SJSA1 (cell line): ENCODE data around the gene RAPGEF3. TPM values are rescaled to one million over a fixed set of nuclear protein-coding genes. Genes with fewer than 3 reads are reported as not detected.

ENCODE experiments used
- DNase-seq, 2 experiments: peaks; one replicate each; pipeline ENCODE4 v3.0.0-alpha.2; 2015 to 2020; ENCODE audit warnings: low spot score in 2 of 2, low read depth in 1 of 2
- H3K27ac ChIP-seq: fragments of 250-450 bp; sonication (Bioruptor Pico); 2 replicates; pipeline ENCODE4 v1.5.1; 2020; ENCODE audit warnings: mild to moderate bottlenecking, moderate library complexity
- H3K27me3 ChIP-seq: fragments of 250-450 bp; sonication (Bioruptor Pico); replicated peaks from 2 replicates; pipeline ENCODE4 v1.5.1; 2020; ENCODE audit warnings: mild to moderate bottlenecking, moderate library complexity
- H3K36me3 ChIP-seq: fragments of 250-450 bp; sonication (Bioruptor Pico); 2 replicates; pipeline ENCODE4 v1.5.1; 2020; ENCODE audit warnings: mild to moderate bottlenecking
- H3K4me1 ChIP-seq: fragments of 250-450 bp; sonication (Bioruptor Pico); replicated peaks from 2 replicates; pipeline ENCODE4 v1.6.1; 2021; ENCODE audit warnings: mild to moderate bottlenecking
- H3K4me3 ChIP-seq: fragments of 250-450 bp; sonication (Bioruptor Pico); 2 replicates; pipeline ENCODE4 v1.5.1; 2020; ENCODE audit warnings: mild to moderate bottlenecking
- H3K9me3 ChIP-seq: fragments of 250-450 bp; sonication (Bioruptor Pico); replicated peaks from 2 replicates; pipeline ENCODE4 v1.5.1; 2020; ENCODE audit warnings: mild to moderate bottlenecking
- total RNA-seq: library from RNA; depleted of rRNA; stranded (reverse); fragments of >200 nt; shearing (Covaris generic); gene quantifications from 2 replicates; pipeline ENCODE4 v1.2.3, GENCODE V29; 2014

The RAPGEF3 gene
- total RNA-seq, 1 experiment from 2014 or later, result 1.1 TPM

GRCh38 chr12:47776471-47777143, 17.9 kb upstream of the RAPGEF3 start:
- no peak for DNase-seq
- H3K27me3 ChIP-seq, result no peaks in the 10 kb centered on the region
- H3K9me3 ChIP-seq, result no peaks in the 10 kb centered on the region
- H3K27ac ChIP-seq, result no peak overlapping the region; the same call in 1 of the 2 replicates
- no peak overlapping the region for H3K4me3 ChIP-seq
- H3K4me1 ChIP-seq, result peaks cover 15% of the 10 kb centered on the region
- peaks cover 6% of the 10 kb centered on the region for H3K36me3 ChIP-seq

GRCh38 chr12:47775100-47775911, 16.6 kb upstream of the RAPGEF3 start:
- no peak overlapping the region for H3K4me3 ChIP-seq
- no peaks in the 10 kb centered on the region for H3K36me3 ChIP-seq
- H3K27me3 ChIP-seq, result no peaks in the 10 kb centered on the region
- no peak overlapping the region for H3K27ac ChIP-seq
- no peak for DNase-seq
- peaks cover 15% of the 10 kb centered on the region for H3K4me1 ChIP-seq
- no peaks in the 10 kb centered on the region for H3K9me3 ChIP-seq

- Histone ChIP-seq H3K4me3 (no peak overlapping the region), H3K4me1 (peaks cover 15% of the 10 kb centered on the region), H3K9me3 (no peaks in the 10 kb centered on the region), H3K36me3 (no peaks in the 10 kb centered on the region), H3K27ac (no peak overlapping the region), H3K27me3 (no peaks in the 10 kb centered on the region)
- DNase-seq, result no peak
Measured at GRCh38 chr12:47774663-47775062, 16.0 kb upstream of the RAPGEF3 start.

DNA sequence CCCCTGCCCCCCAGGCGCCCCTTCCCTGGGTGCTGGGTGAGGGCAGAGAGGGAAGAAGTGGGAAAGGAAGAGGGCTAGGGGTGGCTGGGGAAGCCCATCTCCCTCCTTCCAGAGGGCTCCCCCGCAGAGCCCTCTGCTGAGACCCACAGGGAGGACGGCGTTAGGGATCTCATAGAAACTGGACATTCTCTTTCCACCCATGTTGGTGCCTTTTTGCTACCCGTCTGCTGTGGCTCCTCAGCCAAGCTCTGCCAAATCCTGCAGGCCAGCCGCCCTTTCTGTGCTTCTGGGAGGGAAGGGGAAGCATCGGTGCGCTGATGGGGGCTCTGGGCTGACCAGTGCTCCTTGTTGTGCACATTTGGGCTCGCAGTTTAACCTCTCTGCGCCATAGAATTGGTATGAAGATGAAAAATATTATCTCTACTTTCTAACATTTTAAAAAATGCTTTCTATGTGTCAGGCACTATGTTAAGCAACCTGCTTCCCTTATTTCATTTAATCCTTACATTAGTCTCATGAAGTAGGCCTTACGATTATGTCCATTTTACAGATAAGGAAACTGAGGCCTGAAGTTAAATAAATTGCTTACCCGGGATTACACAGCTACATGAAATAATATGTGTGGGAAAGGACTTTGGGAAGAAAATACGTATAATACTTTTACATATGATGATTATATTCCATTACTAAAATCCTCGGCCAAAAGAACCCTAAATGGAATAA, 15.3 kb upstream of the RAPGEF3 start:
- DNase-seq, result no peak
- Histone ChIP-seq H3K36me3 (no peaks in the 10 kb centered on the region), H3K4me1 (peaks cover 17% of the 10 kb centered on the region), H3K27ac (no peak overlapping the region), H3K27me3 (no peaks in the 10 kb centered on the region), H3K9me3 (no peaks in the 10 kb centered on the region), H3K4me3 (peak overlapping the region; percentile 65)

DNA sequence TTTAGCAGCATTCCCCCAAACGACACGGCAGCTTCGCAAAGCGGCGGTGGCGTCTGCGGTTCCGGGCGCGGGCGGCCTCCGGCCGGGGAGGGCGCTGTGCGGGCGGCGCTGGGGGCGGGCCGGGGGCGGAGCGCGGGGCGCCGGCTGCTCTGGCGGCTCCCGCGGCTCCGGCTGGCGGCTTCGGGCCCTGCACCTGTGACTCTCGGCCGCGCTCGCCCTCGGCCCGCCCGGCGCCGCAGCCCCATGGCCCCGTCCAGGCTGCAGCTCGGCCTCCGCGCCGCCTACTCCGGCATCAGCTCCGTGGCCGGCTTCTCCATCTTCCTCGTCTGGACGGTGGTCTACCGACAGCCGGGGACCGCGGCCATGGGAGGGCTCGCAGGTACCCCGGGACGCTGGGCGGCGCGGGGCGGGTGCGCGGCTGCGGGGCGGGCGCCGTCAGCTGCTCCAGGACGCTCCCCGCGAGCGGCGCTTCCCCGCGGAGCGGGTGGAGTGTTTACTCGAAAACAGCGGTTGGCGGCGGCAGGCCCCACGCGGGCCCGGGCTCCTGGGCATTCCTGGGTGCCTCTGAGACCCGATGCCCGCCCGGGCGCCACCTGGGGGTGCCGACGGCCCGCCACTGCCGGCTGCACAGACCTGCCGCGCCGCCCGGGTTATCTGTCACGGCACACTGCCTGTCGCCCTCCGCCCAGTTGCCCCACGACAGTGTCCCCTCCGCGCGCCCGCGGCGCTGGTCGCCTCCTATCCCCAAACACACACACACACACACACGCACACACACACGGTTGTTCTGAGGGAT, 14.6 kb upstream of the RAPGEF3 start, which contains the start of gene SLC48A1:
SLC48A1 (plus strand) TSS at position 177 of the 796 bp plus-strand sequence; CDS start at position 244, 67 bp downstream.
- peak in 1 of 2 experiments; percentile 34 for DNase-seq
- Histone ChIP-seq H3K9me3 (no peaks in the 10 kb centered on the region), H3K4me1 (peaks cover 25% of the 10 kb centered on the region), H3K27ac (no peak within 1 kb of the TSS), H3K4me3 (peak within 1 kb of the TSS; percentile 65), H3K36me3 (no peaks in the 10 kb centered on the region), H3K27me3 (no peaks in the 10 kb centered on the region)

DNA sequence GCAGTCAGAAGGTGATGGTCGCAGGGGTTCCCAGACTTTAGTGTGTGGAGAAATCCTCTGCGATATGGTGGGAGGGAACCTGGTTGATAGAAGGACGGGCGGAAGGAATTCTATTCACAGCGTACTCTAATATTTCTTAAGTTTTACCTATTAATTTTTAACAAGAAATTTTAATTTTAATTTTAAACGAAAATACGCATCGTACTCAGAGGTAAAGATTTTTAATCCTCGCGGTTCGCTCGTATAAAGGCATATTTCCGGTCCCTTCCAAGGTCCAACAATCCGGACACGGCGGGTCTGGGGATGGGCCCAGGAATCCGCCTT, 14.0 kb upstream of the RAPGEF3 start:
- H3K27me3 ChIP-seq, result no peaks in the 10 kb centered on the region
- no peak for DNase-seq
- H3K4me3 ChIP-seq, result peak overlapping the region; percentile 65
- no peaks in the 10 kb centered on the region for H3K36me3 ChIP-seq
- H3K4me1 ChIP-seq, result peaks cover 28% of the 10 kb centered on the region
- no peak overlapping the region for H3K27ac ChIP-seq
- no peaks in the 10 kb centered on the region for H3K9me3 ChIP-seq

DNA sequence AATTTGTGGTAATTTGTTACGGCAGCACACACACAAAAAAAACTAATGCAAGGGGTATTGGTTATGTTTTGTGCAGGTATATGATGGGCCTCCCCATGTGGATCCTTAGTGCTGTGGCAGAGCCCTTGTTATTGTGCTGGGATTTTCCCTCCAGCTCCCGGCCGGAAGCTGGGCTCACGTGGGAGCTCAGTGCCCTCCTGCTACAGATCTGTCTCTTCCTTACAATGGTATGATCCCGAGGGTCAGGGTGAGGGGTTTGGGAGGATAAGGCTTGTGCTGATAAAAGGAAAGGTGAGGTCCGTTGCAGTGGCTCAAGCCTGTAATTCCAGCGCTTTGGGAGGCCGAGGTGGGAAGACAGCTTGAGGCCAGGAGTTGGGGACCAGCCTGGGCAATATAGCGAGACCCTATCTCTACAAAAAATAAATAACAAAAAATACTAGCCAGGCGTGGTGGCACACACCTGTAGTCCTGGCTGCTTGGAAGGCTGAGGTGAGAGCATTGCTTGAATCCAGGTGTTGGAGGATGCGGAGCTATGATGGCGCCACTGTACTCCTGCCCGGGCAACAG, 13.5 kb upstream of the RAPGEF3 start:
- Histone ChIP-seq H3K27ac (no peak overlapping the region), H3K9me3 (no peaks in the 10 kb centered on the region), H3K4me3 (no peak overlapping the region), H3K27me3 (no peaks in the 10 kb centered on the region), H3K4me1 (peaks cover 32% of the 10 kb centered on the region), H3K36me3 (no peaks in the 10 kb centered on the region)
- no peak for DNase-seq

DNA sequence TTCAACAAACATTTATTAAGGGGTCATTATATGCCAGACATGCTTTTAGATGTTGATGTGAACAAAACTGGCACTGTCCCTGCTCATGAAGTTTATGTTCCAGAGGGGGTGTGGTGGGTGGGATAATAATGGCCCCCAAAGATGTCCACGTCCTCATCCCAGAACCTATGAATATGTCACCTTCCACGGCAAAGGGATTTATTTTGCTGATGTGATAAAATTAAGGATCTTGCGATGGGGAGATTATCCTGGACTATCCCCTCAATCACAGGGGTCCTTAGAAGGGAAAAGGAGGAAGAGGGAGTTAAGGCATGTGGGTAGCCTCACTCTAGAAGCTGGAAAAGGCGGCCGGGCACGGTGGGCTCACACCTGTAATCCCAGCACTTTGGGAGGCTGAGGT, 12.6 kb upstream of the RAPGEF3 start:
- no peaks in the 10 kb centered on the region for H3K27me3 ChIP-seq
- no peaks in the 10 kb centered on the region for H3K9me3 ChIP-seq
- peaks cover 25% of the 10 kb centered on the region for H3K4me1 ChIP-seq
- no peaks in the 10 kb centered on the region for H3K36me3 ChIP-seq
- H3K4me3 ChIP-seq, result no peak overlapping the region
- no peak overlapping the region for H3K27ac ChIP-seq
- DNase-seq, result no peak

DNA sequence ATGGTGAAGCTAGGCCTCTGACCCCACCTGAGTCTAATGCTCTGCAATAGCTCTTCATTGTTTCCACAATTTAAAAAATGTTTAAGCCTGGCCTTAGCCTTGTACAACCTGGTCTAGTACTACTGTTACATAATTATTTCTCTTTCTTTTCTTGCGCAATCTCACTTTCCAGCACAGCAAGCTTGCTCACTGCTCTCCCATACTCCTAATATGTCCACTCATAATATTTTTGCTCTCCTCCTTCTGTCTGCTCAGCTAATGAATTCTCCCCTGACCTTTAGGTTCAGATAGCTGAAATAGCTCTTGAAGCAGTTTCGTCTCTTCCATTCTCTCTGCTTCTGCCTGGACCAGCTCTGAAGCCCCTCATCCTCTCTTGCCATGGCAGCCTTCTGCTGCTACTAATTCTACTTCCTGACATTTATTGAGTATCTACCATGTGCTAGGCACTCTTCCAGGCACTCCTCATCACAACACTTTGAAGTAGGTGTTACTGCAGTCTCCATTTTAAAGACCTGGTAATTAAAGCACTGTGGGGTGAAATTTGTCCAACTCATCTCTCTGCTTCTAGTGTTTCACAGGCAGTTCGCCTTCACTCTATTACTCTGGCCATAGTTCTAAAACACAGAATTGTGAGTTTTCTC, 11.5 kb upstream of the RAPGEF3 start:
- DNase-seq, result no peak
- Histone ChIP-seq H3K36me3 (no peaks in the 10 kb centered on the region), H3K4me3 (no peak overlapping the region)

GRCh38 chr12:47769234-47770085, 10.8 kb upstream of the RAPGEF3 start:
- DNase-seq, result no peak
- H3K4me1 ChIP-seq, result peaks cover 24% of the 10 kb centered on the region
- no peak overlapping the region for H3K4me3 ChIP-seq
- no peaks in the 10 kb centered on the region for H3K9me3 ChIP-seq
- no peak overlapping the region for H3K27ac ChIP-seq
- H3K27me3 ChIP-seq, result no peaks in the 10 kb centered on the region
- no peaks in the 10 kb centered on the region for H3K36me3 ChIP-seq

More for the DNA sequence above, 11.5 kb upstream of the RAPGEF3 start:
- Histone ChIP-seq H3K27me3 (no peaks in the 10 kb centered on the region), H3K9me3 (no peaks in the 10 kb centered on the region), H3K27ac (no peak overlapping the region), H3K4me1 (peaks cover 24% of the 10 kb centered on the region)

- no peaks in the 10 kb centered on the region for H3K36me3 ChIP-seq
- H3K4me1 ChIP-seq, result peaks cover 19% of the 10 kb centered on the region
- H3K27me3 ChIP-seq, result no peaks in the 10 kb centered on the region
- no peak overlapping the region for H3K27ac ChIP-seq
- peak in 1 of 2 experiments; percentile 49 for DNase-seq
- no peak overlapping the region for H3K4me3 ChIP-seq
- no peaks in the 10 kb centered on the region for H3K9me3 ChIP-seq
Measured at GRCh38 chr12:47768323-47768811, 9.7 kb upstream of the RAPGEF3 start.

- H3K9me3 ChIP-seq, result no peaks in the 10 kb centered on the region
- no peaks in the 10 kb centered on the region for H3K27me3 ChIP-seq
- no peak overlapping the region for H3K4me3 ChIP-seq
- no peak overlapping the region for H3K27ac ChIP-seq
- peaks cover 17% of the 10 kb centered on the region for H3K4me1 ChIP-seq
- no peak for DNase-seq
- no peaks in the 10 kb centered on the region for H3K36me3 ChIP-seq
Measured at GRCh38 chr12:47767216-47767724, 8.6 kb upstream of the RAPGEF3 start.
